ENCODE results near the gene NSG1.
"Not testable (repeated sequence)": the region's sequence is repeated elsewhere in the genome, so short reads cannot be mapped to it uniquely, and the experiment has no call there.

The NSG1 gene

GRCh38 chr4:4386736-4387392, at the start of gene NSG1:
Gene NSG1 (plus strand): TSS chr4:4387102. CDS start chr4:4387630, 528 bp downstream.
- FAIRE-seq: no peak

GRCh38 chr4:4338210-4339001, 48.5 kb upstream of the NSG1 start:
- no peak for DNase-seq (ENCODE audit: insufficient read length, low spot score)
- no peak for FAIRE-seq

More at GRCh38 chr4:4386736-4387392, at the start of gene NSG1:
- peak; percentile 36 for DNase-seq (ENCODE audit: insufficient read length, low spot score)

- DNase-seq (ENCODE audit: insufficient read length, low spot score): no peak
These were observed 47.3 kb upstream of the NSG1 start for GRCh38 chr4:4339504-4340085.

GRCh38 chr4:4341861-4342650, 44.8 kb upstream of the NSG1 start:
- no peak for FAIRE-seq
- no peak for DNase-seq (ENCODE audit: insufficient read length, low spot score)

More at GRCh38 chr4:4339504-4340085, 47.3 kb upstream of the NSG1 start:
- no peak for FAIRE-seq

GRCh38 chr4:4343038-4343437, 43.9 kb upstream of the NSG1 start:
- FAIRE-seq (no peak), DNase-seq (ENCODE audit: insufficient read length, low spot score) (no peak)

GRCh38 chr4:4344915-4345527, 41.9 kb upstream of the NSG1 start:
- no peak for FAIRE-seq

GRCh38 chr4:4347585-4347984, 39.3 kb upstream of the NSG1 start:
- no peak for FAIRE-seq

More at GRCh38 chr4:4344915-4345527, 41.9 kb upstream of the NSG1 start:
- no peak for DNase-seq (ENCODE audit: insufficient read length, low spot score)

GRCh38 chr4:4348585-4348984, 38.3 kb upstream of the NSG1 start:
- not testable (repeated sequence) for FAIRE-seq; DNase-seq (ENCODE audit: insufficient read length, low spot score)

More at GRCh38 chr4:4347585-4347984, 39.3 kb upstream of the NSG1 start:
- no peak for DNase-seq (ENCODE audit: insufficient read length, low spot score)

- FAIRE-seq: no peak
These were observed 37.0 kb upstream of the NSG1 start for GRCh38 chr4:4349867-4350266.

GRCh38 chr4:4350909-4351308, 36.0 kb upstream of the NSG1 start:
- no peak for FAIRE-seq
- no peak for DNase-seq (ENCODE audit: insufficient read length, low spot score)

More at GRCh38 chr4:4349867-4350266, 37.0 kb upstream of the NSG1 start:
- no peak for DNase-seq (ENCODE audit: insufficient read length, low spot score)

GRCh38 chr4:4355302-4355701, 31.6 kb upstream of the NSG1 start:
- FAIRE-seq: no peak

GRCh38 chr4:4356106-4357041, 30.5 kb upstream of the NSG1 start:
- FAIRE-seq (no peak), DNase-seq (ENCODE audit: insufficient read length, low spot score) (no peak)

More at GRCh38 chr4:4355302-4355701, 31.6 kb upstream of the NSG1 start:
- DNase-seq (ENCODE audit: insufficient read length, low spot score): no peak

- no peak for FAIRE-seq
- DNase-seq (ENCODE audit: insufficient read length, low spot score): no peak
These were observed 28.6 kb upstream of the NSG1 start for GRCh38 chr4:4358093-4358854.

- DNase-seq (ENCODE audit: insufficient read length, low spot score) (no peak), FAIRE-seq (no peak)
These were observed 25.0 kb upstream of the NSG1 start for GRCh38 chr4:4361883-4362282.

GRCh38 chr4:4362991-4363697, 23.8 kb upstream of the NSG1 start:
- FAIRE-seq (no peak), DNase-seq (ENCODE audit: insufficient read length, low spot score) (no peak)

GRCh38 chr4:4364061-4364460, 22.8 kb upstream of the NSG1 start:
- FAIRE-seq (no peak), DNase-seq (ENCODE audit: insufficient read length, low spot score) (no peak)

GRCh38 chr4:4364486-4365208, 22.3 kb upstream of the NSG1 start:
- no peak for FAIRE-seq

More at GRCh38 chr4:4364486-4365208, 22.3 kb upstream of the NSG1 start:
- no peak for DNase-seq (ENCODE audit: insufficient read length, low spot score)
